Stimulated activated CD4-positive, alpha-beta T cell treated with anti-CD3 and anti-CD28 coated beads, Interleukin-4, amount 100 ng/mL, for 48 hours (primary cell): Measurements from ENCODE around the gene AZIN2.
"Not testable (repeated sequence)": the region's sequence is repeated elsewhere in the genome, so short reads cannot be mapped to it uniquely, and the experiment has no call there.

Experiments used
- DNase-seq, 2 donors: peaks; one replicate each; pipeline ENCODE4 v3.0.0-alpha.2; 2020; ENCODE audit warnings: low read depth in 2 of 2

Gene AZIN2

GRCh38 chr1:33057095-33057494, 23.9 kb upstream of the AZIN2 start:
- no peak for DNase-seq

DNA sequence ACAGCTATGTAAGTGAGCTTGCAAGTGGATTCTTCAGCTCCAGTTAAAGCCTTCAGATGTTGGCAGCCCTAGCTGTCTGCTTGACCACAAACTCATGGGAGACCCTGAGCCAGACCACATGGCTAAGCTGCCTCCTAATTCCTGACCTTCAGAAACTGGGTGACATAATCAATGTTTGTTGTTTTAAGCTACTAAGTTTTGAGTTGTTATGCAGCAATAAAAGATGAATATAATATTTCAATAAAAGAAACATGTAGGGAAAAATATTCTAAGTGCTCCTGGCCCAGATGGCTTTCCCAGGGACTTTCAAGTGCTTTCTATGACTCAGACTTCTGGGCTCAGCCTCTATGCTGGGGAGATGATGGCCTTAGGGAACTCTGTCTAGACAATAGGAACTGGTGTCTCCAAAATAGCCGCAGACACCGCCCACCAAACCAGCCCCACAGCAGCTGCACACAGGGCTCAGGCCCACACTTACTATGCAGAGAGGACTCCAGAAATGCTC, 20.3 kb upstream of the AZIN2 start:
- no peak for DNase-seq

GRCh38 chr1:33061834-33062233, 19.1 kb upstream of the AZIN2 start:
- DNase-seq, result no peak

DNA sequence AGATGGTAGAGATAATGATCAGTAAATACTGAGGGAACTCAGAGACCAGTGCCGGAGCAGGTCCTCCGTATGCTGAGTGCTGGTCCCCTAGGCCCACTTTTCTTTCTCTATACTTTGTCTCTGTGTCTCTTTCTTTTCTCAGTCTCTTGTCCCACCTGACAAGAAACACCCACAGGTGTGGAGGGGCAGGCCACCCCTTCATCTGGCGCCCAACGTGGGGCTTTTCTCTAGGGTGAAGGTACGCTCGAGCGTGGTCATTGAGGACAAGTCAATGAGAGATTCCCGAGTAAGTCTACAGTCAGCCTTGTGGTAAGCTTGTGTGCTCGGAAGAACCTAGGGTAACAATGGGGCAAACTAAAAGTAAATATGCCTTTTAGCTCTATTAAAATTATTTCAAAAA, 16.7 kb upstream of the AZIN2 start:
- not testable (repeated sequence) for DNase-seq

- DNase-seq, result no peak
Observed at GRCh38 chr1:33065301-33065700, 15.7 kb upstream of the AZIN2 start.

DNA sequence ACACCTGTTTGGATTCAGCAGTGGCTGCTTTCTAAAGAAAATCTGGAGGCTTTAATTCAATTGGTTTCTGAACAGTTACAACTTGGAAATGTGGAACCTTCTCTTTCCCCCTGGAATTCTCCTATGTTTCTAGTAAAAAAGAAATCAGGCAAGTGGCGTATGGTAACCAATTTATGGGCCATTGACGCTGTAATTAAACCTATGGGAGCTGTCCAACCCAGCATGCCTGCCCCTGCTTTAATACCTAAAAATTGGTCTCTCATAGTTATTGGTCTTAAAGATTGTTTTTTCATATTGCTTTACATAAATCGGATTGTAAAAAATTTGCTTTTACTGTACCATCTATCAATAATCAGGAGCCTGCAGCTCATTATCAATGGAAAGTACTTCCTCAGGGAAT, 14.5 kb upstream of the AZIN2 start:
- not testable (repeated sequence) for DNase-seq

- DNase-seq, result not testable (repeated sequence)
Observed at GRCh38 chr1:33068108-33068507, 12.8 kb upstream of the AZIN2 start.

DNA sequence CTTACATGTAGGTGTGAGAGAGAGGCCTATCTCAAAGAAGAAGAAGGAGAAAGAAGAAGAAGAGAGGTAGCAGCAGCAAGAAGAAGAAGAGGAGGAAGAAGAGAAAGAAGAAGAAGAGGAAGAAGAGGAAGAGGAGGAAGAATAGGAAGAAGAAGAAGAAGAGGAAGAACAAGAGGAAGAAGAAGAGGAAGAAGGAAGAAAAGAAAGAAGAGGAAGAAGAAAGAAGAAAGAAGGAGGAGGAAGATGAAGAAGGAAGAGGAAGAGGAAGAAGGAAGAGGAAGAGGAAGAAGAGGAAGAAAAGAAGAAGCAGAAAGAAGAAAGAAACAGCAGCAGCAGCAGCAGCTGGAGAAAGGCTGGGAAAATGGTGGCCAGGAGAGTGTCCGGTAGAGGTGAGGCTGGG, 10.3 kb upstream of the AZIN2 start:
- DNase-seq, result no peak

DNA sequence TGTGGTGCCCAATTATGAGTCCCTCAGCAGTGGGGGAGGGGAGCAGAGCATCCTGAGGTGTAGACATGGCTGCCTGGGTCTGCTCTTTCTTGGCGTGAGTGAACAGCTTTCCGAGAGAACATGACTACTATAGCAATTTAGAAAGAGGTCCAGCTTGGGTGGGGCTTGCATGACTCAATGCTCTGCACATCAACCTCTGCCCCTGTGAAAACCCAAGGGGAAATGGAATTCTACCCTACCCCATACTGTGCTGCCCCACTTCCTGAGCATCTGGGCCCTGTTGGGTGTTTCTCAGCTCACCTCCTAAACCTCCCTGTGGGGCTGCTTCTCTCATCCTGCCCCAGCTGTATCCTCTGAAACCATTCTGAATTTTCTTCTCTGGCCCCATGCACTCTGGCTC, 8.2 kb upstream of the AZIN2 start:
- no peak for DNase-seq

DNA sequence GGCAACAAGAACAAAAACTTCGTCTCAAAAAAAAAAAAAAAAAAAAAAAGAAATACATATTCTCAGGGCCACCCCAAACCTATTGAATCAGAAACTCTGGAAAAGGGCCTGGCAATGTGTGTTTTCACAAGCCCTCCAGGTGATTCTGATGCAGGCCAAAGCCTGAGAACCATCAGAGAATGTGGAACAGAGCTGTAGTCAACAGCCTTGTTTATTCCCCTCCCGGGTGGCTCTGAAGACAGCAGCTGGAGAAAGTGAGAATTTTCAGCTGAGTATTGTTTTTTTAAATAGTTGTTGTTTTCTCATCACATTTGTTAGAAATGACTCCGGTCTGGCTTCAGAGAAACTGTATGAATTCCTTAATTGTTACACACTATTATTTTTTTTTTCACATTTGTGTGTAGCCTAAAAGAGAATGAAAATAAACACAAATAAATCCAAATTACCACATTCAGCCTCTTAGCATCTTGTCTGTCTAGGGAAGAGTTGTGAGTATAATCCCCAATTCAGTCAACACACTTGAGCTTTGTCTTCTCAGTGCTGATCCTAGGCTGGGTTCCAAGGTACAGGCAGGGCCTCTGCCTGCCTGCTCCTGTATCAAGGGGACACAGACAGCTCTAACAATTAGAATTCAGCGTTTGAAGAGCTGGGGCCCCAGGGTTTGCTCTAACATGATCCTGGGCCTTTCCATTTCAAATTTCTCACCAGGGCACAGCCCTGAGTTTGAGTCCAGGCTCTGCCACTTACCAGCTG, 6.6 kb upstream of the AZIN2 start:
- DNase-seq, result no peak

DNA sequence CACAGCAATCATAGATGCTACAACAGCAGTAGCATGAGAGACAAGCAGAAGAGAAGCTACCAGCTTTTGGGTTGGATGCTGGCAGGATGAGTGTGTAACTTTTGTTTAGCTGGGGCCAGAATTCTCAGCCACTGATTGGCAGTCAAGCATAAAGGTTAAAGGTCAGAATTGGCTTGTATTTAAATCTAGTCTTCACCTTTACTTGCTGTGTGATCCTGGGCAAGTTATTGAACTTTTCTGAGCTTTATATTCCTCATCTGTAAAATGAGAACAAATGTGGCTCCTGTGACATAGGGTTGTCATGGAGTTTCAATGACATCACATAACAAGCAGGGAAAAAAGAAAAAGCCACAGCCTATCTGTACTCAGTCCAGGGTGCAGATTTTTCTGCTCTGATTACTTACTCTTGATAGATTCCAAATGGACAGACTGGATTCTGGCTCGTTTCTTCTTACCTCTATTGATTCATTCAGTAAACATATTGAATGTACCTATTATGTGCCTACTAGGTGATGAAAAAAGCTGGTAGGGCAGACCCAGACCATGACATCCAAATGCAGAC, 2.8 kb upstream of the AZIN2 start:
- DNase-seq, result no peak

- no peak for DNase-seq
Observed at GRCh38 chr1:33080373-33080772, 580 bp upstream of the AZIN2 start.

- DNase-seq, result no peak
Observed at GRCh38 chr1:33081554-33082305, 777 bp downstream of the AZIN2 start.

DNA sequence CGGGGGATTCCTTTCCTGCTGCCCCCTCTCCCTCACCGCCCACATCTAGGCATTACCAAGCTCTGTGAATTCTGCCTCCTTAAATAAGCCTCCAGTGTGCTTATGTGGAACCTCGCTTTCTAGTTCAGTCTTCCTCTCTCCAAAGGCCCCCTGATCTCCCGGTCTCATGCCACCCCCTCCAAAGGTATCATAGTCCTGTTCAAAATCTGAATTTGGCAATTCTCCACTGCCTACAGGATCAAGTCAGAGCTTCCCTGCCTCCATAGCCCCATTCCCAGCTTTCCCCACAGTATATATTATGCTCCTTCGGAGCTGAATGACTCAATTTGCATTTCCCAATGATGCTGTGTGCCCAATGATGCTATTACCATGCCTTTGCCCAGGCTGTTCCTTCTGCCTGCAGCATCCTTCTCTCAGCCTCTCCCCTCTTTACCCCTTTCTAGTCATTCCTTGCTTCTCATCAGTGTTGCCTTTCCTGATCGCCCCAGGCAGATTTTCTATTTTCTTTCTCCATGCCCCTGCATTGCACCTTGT, 1.7 kb downstream of the AZIN2 start:
- DNase-seq, result no peak

DNA sequence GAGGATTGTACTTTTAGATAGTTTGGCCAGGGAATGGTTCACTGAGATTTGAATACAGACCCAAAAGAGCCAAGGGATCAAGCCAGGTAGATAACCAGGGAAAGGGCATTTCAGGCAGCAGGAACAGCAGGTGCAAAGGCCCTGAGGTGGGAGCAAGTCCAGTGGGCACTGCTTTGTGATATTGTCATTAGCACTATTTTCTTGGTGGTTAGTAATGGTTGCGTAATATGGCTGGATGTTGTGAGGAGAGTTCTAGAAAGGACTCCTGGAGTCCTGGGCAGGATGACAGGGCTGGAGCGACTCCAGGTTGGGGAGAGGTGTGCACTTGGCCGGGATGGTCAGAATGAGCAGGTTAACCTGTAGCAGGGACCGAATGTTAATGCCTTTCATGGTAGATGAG, 4.4 kb downstream of the AZIN2 start:
- no peak for DNase-seq

GRCh38 chr1:33086384-33086850, 5.5 kb downstream of the AZIN2 start:
- DNase-seq, result peak in 1 of 2 donors; percentile 24

GRCh38 chr1:33087677-33088076, 6.7 kb downstream of the AZIN2 start:
- no peak for DNase-seq

- DNase-seq, result no peak
Observed at GRCh38 chr1:33088119-33088906, 7.4 kb downstream of the AZIN2 start.

DNA sequence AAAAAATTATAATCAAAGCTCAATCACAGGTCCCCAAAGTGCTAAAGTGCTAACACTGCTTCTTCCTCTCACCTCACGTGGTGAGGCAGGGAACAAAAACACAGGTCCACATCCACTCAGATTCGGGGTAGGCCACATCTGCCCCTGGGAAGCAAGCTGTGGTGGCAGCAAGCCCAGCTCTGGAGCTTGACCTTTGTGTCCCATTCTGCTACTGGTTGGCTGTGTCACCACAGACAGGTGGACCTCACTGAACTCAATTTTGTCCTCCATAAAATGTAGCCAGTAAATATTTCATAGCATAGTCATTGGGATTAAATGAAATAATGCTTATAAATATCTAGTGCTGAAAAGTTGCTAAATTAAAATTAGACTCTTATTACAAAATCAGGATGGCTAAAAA, 8.5 kb downstream of the AZIN2 start:
- DNase-seq, result no peak

DNA sequence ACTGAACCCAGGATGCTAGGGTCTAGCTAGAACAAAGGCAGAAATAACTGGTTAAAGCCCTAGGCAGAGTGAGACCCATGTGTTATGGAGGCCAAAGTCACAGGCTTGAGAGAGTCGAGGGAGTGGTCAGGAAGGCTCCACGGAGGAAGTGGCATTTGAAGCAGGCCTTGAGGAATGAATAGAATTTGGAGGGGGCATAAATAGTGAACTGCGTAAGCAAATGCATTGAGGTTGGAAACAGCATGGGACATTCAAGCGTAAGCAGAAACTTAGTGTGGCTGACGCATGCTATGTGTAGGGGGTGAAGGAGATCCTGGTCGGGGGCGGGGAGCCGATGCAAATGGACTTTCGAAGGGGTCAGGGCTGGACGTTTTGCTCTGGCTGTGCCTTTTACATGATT, 11.5 kb downstream of the AZIN2 start:
- no peak for DNase-seq

- DNase-seq, result no peak
Observed at GRCh38 chr1:33093004-33093403, 12.1 kb downstream of the AZIN2 start.

DNA sequence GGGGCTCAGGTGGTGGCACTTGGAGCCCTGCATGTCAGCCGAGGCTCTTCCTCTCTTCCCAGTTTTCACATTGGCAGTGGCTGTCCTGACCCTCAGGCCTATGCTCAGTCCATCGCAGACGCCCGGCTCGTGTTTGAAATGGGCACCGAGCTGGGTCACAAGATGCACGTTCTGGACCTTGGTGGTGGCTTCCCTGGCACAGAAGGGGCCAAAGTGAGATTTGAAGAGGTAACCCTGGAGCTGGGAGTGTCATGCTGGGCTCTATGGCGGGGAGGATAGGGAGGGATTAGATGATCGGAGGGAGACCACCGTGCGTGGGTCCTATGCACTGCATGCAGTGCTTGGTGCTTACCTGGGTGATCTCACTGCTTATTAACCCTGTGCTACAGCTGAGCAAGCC, 13.5 kb downstream of the AZIN2 start:
- DNase-seq, result no peak
